Measurements from ENCODE around the gene OPHN1.
"Not testable (repeated sequence)": the region's sequence is repeated elsewhere in the genome, so short reads cannot be mapped to it uniquely, and the experiment has no call there.

The OPHN1 gene

GRCh38 chrX:68416592-68416991 lies 16.7 kb downstream of the OPHN1 start:
- H3K4me1 ChIP-seq (ENCODE audit: insufficient read depth, low read length) = no peaks in the 10 kb centered on the region

DNA sequence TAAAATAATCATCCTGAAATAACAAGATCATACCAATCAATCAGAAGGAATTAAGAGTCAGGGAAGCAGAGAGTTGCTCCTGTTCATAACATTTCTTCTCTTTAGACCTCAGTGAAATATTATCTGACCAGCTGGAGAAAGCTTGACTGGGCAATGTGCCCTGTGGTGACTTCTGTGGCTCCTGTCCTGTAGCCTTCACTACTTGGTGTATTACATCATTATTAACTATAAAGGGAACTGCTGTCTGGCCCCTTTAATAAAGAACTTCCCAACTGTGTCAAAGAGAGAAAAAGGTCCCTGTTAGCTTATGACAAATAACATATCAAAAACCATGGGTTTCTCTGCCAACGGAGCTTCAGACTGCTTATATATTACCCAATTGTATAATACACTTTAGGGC lies 18.0 kb downstream of the OPHN1 start:
- no peaks in the 10 kb centered on the region for H3K4me1 ChIP-seq (ENCODE audit: insufficient read depth, low read length)
- no peak overlapping the region for H2AFZ ChIP-seq (ENCODE audit: low read depth, low read length)
- H3K9me3 ChIP-seq (ENCODE audit: low read length) = no peaks in the 10 kb centered on the region
- H3K27me3 ChIP-seq (ENCODE audit: insufficient read depth, low read length) = no peaks in the 10 kb centered on the region
- no peaks in the 10 kb centered on the region for H3K36me3 ChIP-seq (ENCODE audit: insufficient read depth, low read length)
- H3K4me3 ChIP-seq (ENCODE audit: low read length) = no peak overlapping the region

More at GRCh38 chrX:68416592-68416991, 16.7 kb downstream of the OPHN1 start:
- H3K27me3 ChIP-seq (ENCODE audit: insufficient read depth, low read length) = no peaks in the 10 kb centered on the region
- no peaks in the 10 kb centered on the region for H3K36me3 ChIP-seq (ENCODE audit: insufficient read depth, low read length)
- no peak overlapping the region for H3K4me3 ChIP-seq (ENCODE audit: low read length)
- no peak overlapping the region for H2AFZ ChIP-seq (ENCODE audit: low read depth, low read length)
- no peaks in the 10 kb centered on the region for H3K9me3 ChIP-seq (ENCODE audit: low read length)

DNA sequence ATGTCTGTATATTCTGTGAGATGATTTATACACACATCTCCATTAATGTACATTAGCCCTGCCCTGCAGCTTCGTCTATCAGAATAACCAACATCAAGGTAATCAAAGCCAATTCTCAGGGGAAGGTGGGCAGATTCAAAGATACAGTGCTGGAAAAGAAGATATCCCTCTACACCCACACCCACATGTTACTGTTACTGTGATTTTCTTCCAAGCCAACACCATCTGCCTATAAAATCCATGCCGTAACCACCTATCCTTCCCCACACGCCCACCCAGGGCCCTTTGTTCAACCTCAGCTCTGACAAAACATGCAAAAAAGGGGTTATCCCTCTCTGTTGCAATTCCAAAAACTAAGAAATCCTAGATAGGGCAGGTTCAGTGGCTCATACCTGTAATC lies 20.0 kb downstream of the OPHN1 start:
- H3K9me3 ChIP-seq (ENCODE audit: low read length) = no peaks in the 10 kb centered on the region
- H3K36me3 ChIP-seq (ENCODE audit: insufficient read depth, low read length) = no peaks in the 10 kb centered on the region
- H3K4me3 ChIP-seq (ENCODE audit: low read length) = no peak overlapping the region
- no peaks in the 10 kb centered on the region for H3K4me1 ChIP-seq (ENCODE audit: insufficient read depth, low read length)
- no peak overlapping the region for H2AFZ ChIP-seq (ENCODE audit: low read depth, low read length)
- H3K27me3 ChIP-seq (ENCODE audit: insufficient read depth, low read length) = no peaks in the 10 kb centered on the region

DNA sequence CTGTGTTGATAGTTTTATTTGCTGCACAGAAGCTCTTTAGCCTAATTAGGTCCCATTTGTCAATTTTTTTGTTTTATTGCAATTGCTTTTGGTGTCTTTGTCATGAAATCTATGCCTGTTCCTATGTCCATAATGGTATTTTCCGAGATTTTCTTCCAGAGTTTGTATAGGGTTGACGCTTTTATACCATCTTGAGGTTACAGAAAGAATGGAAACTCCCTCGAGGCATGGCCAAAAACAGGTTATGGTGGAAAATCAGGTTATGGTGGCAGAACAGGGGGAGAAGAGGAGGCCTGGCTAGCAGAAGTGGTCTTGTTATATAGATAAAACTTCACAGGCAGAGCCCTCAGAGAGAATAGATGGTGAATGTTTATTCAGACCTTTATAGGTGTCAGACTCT lies 21.6 kb downstream of the OPHN1 start:
- no peak overlapping the region for H2AFZ ChIP-seq (ENCODE audit: low read depth, low read length)
- no peaks in the 10 kb centered on the region for H3K4me1 ChIP-seq (ENCODE audit: insufficient read depth, low read length)
- H3K4me3 ChIP-seq (ENCODE audit: low read length) = no peak overlapping the region
- no peaks in the 10 kb centered on the region for H3K36me3 ChIP-seq (ENCODE audit: insufficient read depth, low read length)
- no peaks in the 10 kb centered on the region for H3K9me3 ChIP-seq (ENCODE audit: low read length)
- H3K27me3 ChIP-seq (ENCODE audit: insufficient read depth, low read length) = no peaks in the 10 kb centered on the region

DNA sequence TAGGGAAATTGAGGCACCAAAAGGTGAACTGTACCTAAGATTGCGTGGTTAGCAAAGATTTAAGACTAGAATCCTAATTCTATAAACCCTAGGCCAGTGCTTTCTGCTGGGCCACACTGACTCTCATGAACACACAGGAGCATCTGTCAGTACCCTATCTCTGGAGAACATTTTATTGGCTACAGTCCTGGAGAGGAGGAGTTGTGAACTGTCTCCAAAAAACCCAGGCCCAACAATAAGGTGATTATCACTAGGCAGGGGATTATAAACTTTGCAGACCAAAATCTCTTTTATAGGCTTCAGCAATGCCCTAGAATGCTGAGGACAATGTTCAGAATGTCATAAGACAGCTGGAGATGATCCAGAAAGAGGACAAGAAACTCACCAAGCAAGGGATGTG lies 24.1 kb downstream of the OPHN1 start:
- Histone ChIP-seq H3K36me3 (ENCODE audit: insufficient read depth, low read length) (no peaks in the 10 kb centered on the region), H3K4me3 (ENCODE audit: low read length) (no peak overlapping the region), H2AFZ (ENCODE audit: low read depth, low read length) (no peak overlapping the region), H3K9me3 (ENCODE audit: low read length) (no peaks in the 10 kb centered on the region), H3K27me3 (ENCODE audit: insufficient read depth, low read length) (no peaks in the 10 kb centered on the region), H3K4me1 (ENCODE audit: insufficient read depth, low read length) (no peaks in the 10 kb centered on the region)

GRCh38 chrX:68403522-68403921 lies 29.8 kb downstream of the OPHN1 start:
- H3K9me3 ChIP-seq (ENCODE audit: low read length) = no peaks in the 10 kb centered on the region
- H3K36me3 ChIP-seq (ENCODE audit: insufficient read depth, low read length) = no peaks in the 10 kb centered on the region
- no peaks in the 10 kb centered on the region for H3K4me1 ChIP-seq (ENCODE audit: insufficient read depth, low read length)
- H3K4me3 ChIP-seq (ENCODE audit: low read length) = no peak overlapping the region
- no peaks in the 10 kb centered on the region for H3K27me3 ChIP-seq (ENCODE audit: insufficient read depth, low read length)
- no peak overlapping the region for H2AFZ ChIP-seq (ENCODE audit: low read depth, low read length)

DNA sequence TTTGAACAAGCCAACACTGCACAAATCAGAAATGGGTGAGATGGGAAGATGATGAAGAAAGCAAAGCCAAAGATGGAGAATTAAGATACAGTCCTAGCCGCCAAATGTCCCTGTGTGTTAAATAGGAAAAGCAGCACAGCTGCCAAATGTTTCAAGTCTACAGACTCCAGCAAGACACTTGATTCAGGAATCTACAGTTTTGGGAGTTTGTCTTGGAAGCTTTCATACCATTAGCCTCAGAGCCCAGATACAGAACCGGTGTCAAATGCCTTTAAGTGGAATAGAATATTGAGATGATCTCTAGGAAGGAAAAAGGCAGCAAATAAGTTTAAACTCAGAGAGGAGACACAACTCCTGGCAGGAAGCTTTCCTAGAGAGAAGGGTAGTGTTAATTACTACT lies 30.3 kb downstream of the OPHN1 start:
- no peak overlapping the region for H3K4me3 ChIP-seq (ENCODE audit: low read length)
- H2AFZ ChIP-seq (ENCODE audit: low read depth, low read length) = no peak overlapping the region
- no peaks in the 10 kb centered on the region for H3K4me1 ChIP-seq (ENCODE audit: insufficient read depth, low read length)

GRCh38 chrX:68402094-68402493 lies 31.2 kb downstream of the OPHN1 start:
- H3K9me3 ChIP-seq (ENCODE audit: low read length) = no peaks in the 10 kb centered on the region
- H2AFZ ChIP-seq (ENCODE audit: low read depth, low read length) = no peak overlapping the region
- no peaks in the 10 kb centered on the region for H3K4me1 ChIP-seq (ENCODE audit: insufficient read depth, low read length)

More for the DNA sequence above, 30.3 kb downstream of the OPHN1 start:
- H3K9me3 ChIP-seq (ENCODE audit: low read length) = no peaks in the 10 kb centered on the region
- H3K27me3 ChIP-seq (ENCODE audit: insufficient read depth, low read length) = no peaks in the 10 kb centered on the region
- no peaks in the 10 kb centered on the region for H3K36me3 ChIP-seq (ENCODE audit: insufficient read depth, low read length)

DNA sequence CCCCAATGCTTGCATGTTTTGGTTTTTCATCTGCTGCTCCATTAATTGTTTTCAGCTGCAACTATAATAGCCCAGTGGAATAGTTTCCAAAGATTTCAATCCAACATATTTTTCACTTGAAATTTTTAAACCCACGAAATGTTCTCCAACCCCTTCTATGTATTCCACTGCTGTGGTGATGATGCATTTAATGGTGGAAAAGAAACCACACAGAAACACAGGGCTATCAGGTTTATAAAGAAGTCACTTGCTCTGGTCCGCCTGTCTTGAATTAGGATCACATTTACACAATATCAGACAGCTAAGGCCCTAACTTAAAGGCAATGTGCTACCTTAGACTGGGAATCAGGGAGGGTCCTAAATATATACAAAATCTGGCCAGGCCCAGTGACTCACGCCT lies 35.0 kb downstream of the OPHN1 start:
- H3K9me3 ChIP-seq (ENCODE audit: low read length) = no peaks in the 10 kb centered on the region
- no peaks in the 10 kb centered on the region for H3K36me3 ChIP-seq (ENCODE audit: insufficient read depth, low read length)
- no peaks in the 10 kb centered on the region for H3K4me1 ChIP-seq (ENCODE audit: insufficient read depth, low read length)
- H3K4me3 ChIP-seq (ENCODE audit: low read length) = no peak overlapping the region
- H2AFZ ChIP-seq (ENCODE audit: low read depth, low read length) = no peak overlapping the region
- no peaks in the 10 kb centered on the region for H3K27me3 ChIP-seq (ENCODE audit: insufficient read depth, low read length)

More at GRCh38 chrX:68402094-68402493, 31.2 kb downstream of the OPHN1 start:
- H3K36me3 ChIP-seq (ENCODE audit: insufficient read depth, low read length) = no peaks in the 10 kb centered on the region
- H3K27me3 ChIP-seq (ENCODE audit: insufficient read depth, low read length) = no peaks in the 10 kb centered on the region
- H3K4me3 ChIP-seq (ENCODE audit: low read length) = no peak overlapping the region

DNA sequence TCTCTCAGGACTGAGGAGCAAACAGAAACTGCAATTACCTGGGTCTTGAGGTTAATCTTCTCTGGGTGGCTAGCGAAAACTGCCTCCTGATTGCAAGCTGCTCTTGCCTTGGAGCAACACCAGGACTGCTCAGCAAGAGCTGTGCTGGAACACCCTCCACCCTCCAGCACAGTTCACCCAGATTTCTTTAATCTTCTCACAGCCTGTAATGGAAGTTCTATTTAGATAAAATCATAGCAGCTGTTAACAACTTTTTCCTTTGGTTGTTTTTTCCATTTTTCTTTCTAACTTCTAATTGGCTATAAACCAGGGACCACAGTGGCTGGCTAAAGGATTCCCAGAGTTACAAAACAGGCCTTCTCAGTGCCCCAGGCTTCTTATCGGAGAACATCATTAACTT lies 36.3 kb downstream of the OPHN1 start:
- Histone ChIP-seq H3K9me3 (ENCODE audit: low read length) (no peaks in the 10 kb centered on the region), H3K27me3 (ENCODE audit: insufficient read depth, low read length) (no peaks in the 10 kb centered on the region), H3K4me1 (ENCODE audit: insufficient read depth, low read length) (no peaks in the 10 kb centered on the region), H3K4me3 (ENCODE audit: low read length) (no peak overlapping the region), H3K36me3 (ENCODE audit: insufficient read depth, low read length) (no peaks in the 10 kb centered on the region), H2AFZ (ENCODE audit: low read depth, low read length) (no peak overlapping the region)

DNA sequence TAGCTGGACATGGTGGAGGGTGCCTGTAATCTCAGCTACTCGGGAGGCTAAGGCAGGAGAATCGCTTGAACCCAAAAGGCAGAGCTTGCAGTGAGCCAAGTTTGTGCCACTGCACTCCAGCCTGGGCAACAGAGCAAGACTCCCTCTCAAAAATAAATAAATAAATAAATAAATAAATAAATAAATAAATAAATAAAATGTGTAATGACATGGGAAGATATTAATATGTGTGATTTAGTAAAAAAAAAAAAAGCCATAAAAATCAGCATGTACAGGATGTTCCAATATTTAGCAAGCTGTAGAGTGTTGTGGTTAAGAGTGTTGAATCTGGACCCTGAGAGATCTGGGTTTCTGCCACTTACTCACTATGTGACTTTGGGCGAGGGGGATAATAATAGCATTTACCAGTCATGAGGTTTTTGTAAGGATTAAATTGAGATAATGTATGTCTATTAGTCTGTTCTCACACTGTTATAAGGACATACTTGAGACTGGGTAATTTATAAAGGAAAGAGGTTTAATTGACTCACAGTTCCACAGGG lies 43.8 kb downstream of the OPHN1 start:
- not testable (repeated sequence) for H3K9me3 ChIP-seq (ENCODE audit: low read length); H3K27me3 ChIP-seq (ENCODE audit: insufficient read depth, low read length); H3K4me3 ChIP-seq (ENCODE audit: low read length); H3K36me3 ChIP-seq (ENCODE audit: insufficient read depth, low read length); H2AFZ ChIP-seq (ENCODE audit: low read depth, low read length); H3K4me1 ChIP-seq (ENCODE audit: insufficient read depth, low read length)

- Histone ChIP-seq H3K4me3 (ENCODE audit: low read length) (no peak overlapping the region), H3K4me1 (ENCODE audit: insufficient read depth, low read length) (no peaks in the 10 kb centered on the region)
Measured at GRCh38 chrX:68387776-68388175, 45.5 kb downstream of the OPHN1 start.

GRCh38 chrX:68383540-68383939 lies 49.8 kb downstream of the OPHN1 start:
- no peaks in the 10 kb centered on the region for H3K4me1 ChIP-seq (ENCODE audit: insufficient read depth, low read length)
- no peak overlapping the region for H3K4me3 ChIP-seq (ENCODE audit: low read length)
- H3K36me3 ChIP-seq (ENCODE audit: insufficient read depth, low read length) = no peaks in the 10 kb centered on the region
- no peaks in the 10 kb centered on the region for H3K9me3 ChIP-seq (ENCODE audit: low read length)
- H2AFZ ChIP-seq (ENCODE audit: low read depth, low read length) = no peak overlapping the region
- H3K27me3 ChIP-seq (ENCODE audit: insufficient read depth, low read length) = no peaks in the 10 kb centered on the region

More at GRCh38 chrX:68387776-68388175, 45.5 kb downstream of the OPHN1 start:
- Histone ChIP-seq H2AFZ (ENCODE audit: low read depth, low read length) (no peak overlapping the region), H3K36me3 (ENCODE audit: insufficient read depth, low read length) (no peaks in the 10 kb centered on the region), H3K9me3 (ENCODE audit: low read length) (no peaks in the 10 kb centered on the region), H3K27me3 (ENCODE audit: insufficient read depth, low read length) (no peaks in the 10 kb centered on the region)

DNA sequence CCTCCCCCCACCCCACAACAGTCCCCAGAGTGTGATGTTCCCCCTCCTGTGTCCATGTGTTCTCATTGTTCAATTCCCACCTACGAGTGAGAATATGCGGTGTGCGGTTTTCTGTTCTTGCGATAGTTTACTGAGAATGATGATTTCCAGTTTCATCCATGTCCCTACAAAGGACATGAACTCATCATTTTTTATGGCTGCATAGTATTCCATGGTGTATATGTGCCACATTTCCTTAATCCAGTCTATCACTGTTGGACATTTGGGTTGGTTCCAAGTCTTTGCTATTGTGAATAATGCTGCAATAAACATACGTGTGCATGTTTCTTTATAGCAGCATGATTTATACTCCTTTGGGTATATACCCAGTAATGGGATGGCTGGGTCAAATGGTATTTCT lies 55.7 kb downstream of the OPHN1 start:
- not testable (repeated sequence) for H2AFZ ChIP-seq (ENCODE audit: low read depth, low read length); H3K4me1 ChIP-seq (ENCODE audit: insufficient read depth, low read length); H3K9me3 ChIP-seq (ENCODE audit: low read length); H3K36me3 ChIP-seq (ENCODE audit: insufficient read depth, low read length); H3K4me3 ChIP-seq (ENCODE audit: low read length); H3K27me3 ChIP-seq (ENCODE audit: insufficient read depth, low read length)
